Neuron (in vitro differentiated cells): ENCODE measurements around the gene FSTL3.
A peak's percentile ranks its signal among the peaks of the same experiment; 100 is the strongest.
"Not testable (repeated sequence)": the region's sequence is repeated elsewhere in the genome, so short reads cannot be mapped to it uniquely, and the experiment has no call there.

Experiments used
- H2AFZ ChIP-seq: one replicate; pipeline ENCODE4 v1.6.1; 2013; ENCODE audit warnings: low read depth, mild to moderate bottlenecking, inconsistent platforms, low read length, moderate library complexity
- H3K27me3 ChIP-seq: one replicate; pipeline ENCODE4 v1.6.1; 2013; ENCODE audit warnings: low read length; ENCODE audit not compliant: insufficient read depth
- H3K36me3 ChIP-seq: one replicate; pipeline ENCODE4 v1.6.1; 2013; ENCODE audit warnings: low read length; ENCODE audit not compliant: insufficient read depth
- H3K4me1 ChIP-seq: one replicate; pipeline ENCODE4 v1.6.1; 2013; ENCODE audit warnings: low read length; ENCODE audit not compliant: insufficient read depth
- H3K4me3 ChIP-seq: 2 replicates; pipeline ENCODE4 v1.5.1; 2013; ENCODE audit warnings: mild to moderate bottlenecking, low read length, moderate library complexity
- H3K9me3 ChIP-seq: one replicate; pipeline ENCODE4 v1.6.1; 2013; ENCODE audit warnings: low read length

FSTL3 gene

DNA sequence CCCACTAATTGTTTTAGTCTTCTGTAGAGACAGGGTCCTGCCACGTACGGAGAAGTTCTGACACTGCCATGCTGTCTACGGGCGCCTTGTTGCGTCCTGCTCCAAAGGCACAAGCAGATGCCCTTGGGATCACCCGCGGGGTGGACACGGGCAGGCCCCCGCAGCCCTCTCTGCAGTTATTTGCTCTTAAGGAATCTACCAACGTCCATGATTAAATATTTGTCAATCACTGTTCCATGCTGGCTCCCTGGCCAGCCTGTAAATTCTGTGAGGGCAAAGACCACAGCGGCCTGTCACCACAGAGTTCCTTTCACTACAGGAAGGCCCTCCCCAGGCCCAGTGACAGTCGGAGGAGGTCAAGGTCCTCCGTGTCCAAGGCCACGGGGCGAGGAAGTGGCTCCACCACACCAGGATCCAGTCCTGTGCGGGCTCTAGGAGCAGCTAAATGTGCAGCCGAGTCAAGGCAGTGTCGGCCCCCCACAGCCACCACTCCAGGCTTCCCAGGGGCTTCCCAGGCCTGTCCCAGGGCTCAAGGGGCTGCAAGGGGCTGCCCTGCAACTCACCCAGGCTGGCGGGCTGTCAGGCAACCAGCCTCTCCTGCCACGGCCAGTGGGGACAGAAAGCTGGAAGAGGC, 15.3 kb upstream of the FSTL3 start:
- Histone ChIP-seq H2AFZ (no peak overlapping the region), H3K27me3 (no peaks in the 10 kb centered on the region), H3K4me1 (peaks cover 34% of the 10 kb centered on the region), H3K4me3 (peak overlapping the region; percentile 77), H3K9me3 (no peaks in the 10 kb centered on the region), H3K36me3 (peaks cover 9% of the 10 kb centered on the region)

GRCh38 chr19:661427-662196, 14.6 kb upstream of the FSTL3 start:
- H2AFZ ChIP-seq: no peak overlapping the region
- peak overlapping the region; percentile 77 for H3K4me3 ChIP-seq
- peaks cover under 1% of the 10 kb centered on the region for H3K9me3 ChIP-seq
- no peaks in the 10 kb centered on the region for H3K27me3 ChIP-seq
- peaks cover 9% of the 10 kb centered on the region for H3K36me3 ChIP-seq
- peaks cover 34% of the 10 kb centered on the region for H3K4me1 ChIP-seq

DNA sequence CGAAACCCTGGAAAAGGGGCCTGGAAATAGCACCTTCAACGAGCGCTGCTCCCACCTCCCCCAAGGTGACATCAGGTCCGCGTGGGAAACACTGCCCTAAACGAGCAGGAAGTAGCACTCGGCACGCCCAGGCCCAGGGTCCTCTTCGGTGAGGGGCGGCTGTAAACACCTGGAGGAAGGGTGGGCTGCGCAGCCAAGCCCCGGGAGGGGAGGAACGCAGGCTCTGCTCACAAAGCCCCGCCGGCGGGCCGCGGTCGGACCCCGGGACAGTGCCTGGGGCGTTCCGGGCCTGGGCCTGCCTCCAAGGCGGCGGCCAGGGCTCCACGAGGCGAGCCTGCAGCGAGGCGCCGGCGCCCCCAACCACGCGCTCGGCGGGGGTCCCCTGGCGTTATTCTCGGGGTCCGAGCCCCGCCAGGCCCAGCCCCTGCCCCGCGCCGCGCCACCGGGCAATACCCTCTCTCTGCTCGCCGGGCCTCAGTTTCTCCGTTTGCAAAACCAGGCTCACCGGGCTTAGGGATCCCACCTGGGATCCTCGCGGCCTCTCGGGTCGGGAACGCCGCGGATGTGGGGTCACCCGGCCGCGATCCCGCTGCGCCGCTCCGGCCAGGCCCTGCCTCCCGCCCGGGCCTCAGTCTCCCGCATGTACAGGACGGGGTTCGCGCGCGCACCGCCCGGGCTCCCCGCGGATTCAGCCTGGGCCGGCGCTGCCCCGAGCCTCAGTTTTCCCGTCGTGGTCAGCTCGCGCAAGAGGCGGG, 13.8 kb upstream of the FSTL3 start:
- Histone ChIP-seq H3K27me3 (no peaks in the 10 kb centered on the region), H3K36me3 (peaks cover 4% of the 10 kb centered on the region), H3K9me3 (peaks cover 7% of the 10 kb centered on the region), H2AFZ (no peak overlapping the region), H3K4me1 (peaks cover 34% of the 10 kb centered on the region), H3K4me3 (peak overlapping the region; percentile 77)

GRCh38 chr19:662962-663681, 13.1 kb upstream of the FSTL3 start, which contains the start of gene RNF126:
TSS of gene RNF126 (minus strand) at chr19:663214. CDS start at chr19:663121, 93 bp downstream.
- peak within 1 kb of the TSS; percentile 77 for H3K4me3 ChIP-seq
- peak within 1 kb of the TSS; percentile 23 for H2AFZ ChIP-seq
- peaks cover 29% of the 10 kb centered on the region for H3K4me1 ChIP-seq
- H3K27me3 ChIP-seq: no peaks in the 10 kb centered on the region
- H3K9me3 ChIP-seq: peaks cover 10% of the 10 kb centered on the region
- H3K36me3 ChIP-seq: peaks cover 4% of the 10 kb centered on the region

- Histone ChIP-seq H3K4me3 (peak overlapping the region; percentile 41), H3K36me3 (peaks cover 2% of the 10 kb centered on the region), H3K27me3 (no peaks in the 10 kb centered on the region), H3K4me1 (peaks cover 24% of the 10 kb centered on the region), H2AFZ (peak overlapping the region; percentile 23), H3K9me3 (peaks cover 10% of the 10 kb centered on the region)
Measured at GRCh38 chr19:663682-664117, 12.5 kb upstream of the FSTL3 start.

DNA sequence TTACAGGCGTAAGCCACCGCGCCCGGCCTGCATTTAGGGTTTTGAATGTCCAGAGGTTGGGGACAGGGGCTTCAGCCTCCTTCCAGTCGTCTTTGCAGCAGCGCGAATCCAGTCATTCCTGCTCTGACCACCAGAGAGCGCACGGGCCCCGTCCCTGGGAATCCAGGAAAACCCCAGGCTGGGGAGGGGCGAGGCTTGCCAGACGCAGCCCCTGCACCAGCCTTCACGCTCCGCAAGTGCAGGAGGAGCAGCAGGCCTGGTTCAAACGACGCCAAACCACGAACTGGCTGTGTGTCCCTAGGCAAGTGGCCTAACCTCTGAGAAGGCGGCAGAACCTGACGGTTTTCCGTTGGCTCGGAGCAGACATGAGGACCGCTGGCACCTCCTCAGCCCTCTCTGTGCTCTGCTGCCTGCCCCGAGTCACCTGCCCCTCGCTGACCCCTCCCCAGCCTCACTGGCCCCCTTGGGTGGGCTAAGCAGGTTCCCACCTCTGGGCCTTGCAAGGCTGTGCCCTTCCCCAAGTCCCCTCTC, 11.2 kb upstream of the FSTL3 start:
- Histone ChIP-seq H3K9me3 (peaks cover 14% of the 10 kb centered on the region), H3K27me3 (no peaks in the 10 kb centered on the region), H3K4me3 (no peak overlapping the region), H2AFZ (no peak overlapping the region), H3K36me3 (no peaks in the 10 kb centered on the region), H3K4me1 (peaks cover 21% of the 10 kb centered on the region)

DNA sequence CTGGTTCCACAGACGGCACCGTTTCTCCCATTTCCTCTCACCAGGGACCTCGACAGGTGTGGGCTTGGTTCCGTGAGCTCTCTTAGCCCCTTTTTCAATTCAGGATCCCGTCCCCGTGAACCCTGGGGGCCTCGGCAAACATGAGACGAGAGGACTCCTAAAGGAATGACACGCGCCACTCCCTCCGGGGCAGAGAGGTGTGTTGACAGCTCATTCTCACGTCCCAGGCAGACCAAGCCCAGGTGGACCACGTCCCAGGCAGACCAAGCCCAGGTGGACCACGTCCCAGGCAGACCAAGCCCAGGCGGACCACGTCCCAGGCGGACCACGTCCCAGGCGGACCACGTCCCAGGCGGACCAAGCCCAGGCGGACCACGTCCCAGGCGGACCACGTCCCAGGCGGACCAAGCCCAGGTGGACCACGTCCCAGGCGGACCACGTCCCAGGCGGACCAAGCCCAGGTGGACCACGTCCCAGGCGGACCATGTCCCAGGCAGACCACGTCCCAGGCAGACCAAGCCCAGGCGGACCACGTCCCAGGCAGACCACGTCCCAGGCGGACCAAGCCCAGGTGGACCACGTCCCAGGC, 9.1 kb upstream of the FSTL3 start:
- H3K27me3 ChIP-seq, H3K36me3 ChIP-seq, H2AFZ ChIP-seq, H3K4me3 ChIP-seq, H3K4me1 ChIP-seq: not testable (repeated sequence)
- peaks cover 14% of the 10 kb centered on the region for H3K9me3 ChIP-seq

DNA sequence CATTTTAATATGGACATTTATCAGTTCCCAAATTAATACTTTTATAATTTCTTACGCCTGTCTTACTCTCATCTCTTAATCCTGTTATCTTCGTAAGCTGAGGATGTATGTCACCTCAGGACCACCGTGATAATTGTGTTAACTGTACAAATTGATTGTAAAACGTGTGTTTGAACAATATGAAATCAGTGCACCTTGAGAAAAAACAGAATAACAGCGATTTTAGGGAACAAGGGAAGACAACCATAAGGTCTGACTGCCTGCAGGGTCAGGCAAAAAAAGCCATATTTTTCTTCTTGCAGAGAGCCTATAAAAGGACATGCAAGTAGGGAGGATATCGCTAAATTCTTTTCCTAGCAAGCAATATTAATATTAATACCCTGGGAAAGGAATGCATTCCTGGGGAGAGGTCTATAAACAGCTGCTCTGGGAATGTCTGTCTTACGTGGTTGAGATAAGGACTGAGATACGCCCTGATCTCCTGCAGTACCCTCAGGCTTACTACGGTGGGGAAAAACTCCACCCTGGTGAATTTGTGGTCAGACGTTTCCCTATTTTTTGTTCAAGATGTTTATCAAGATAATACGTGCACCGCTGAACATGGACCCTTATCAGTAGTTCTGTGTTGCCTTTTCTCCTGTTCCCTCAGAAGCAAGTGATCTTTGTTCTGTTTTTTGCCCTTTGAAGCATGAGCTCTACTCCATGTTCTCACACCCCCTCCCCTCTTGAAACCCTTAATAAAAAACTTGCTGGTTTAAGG, 7.3 kb upstream of the FSTL3 start:
- not testable (repeated sequence) for H3K4me1 ChIP-seq, H3K4me3 ChIP-seq, H3K27me3 ChIP-seq, H3K36me3 ChIP-seq, H2AFZ ChIP-seq
- H3K9me3 ChIP-seq: peaks cover 14% of the 10 kb centered on the region

GRCh38 chr19:670609-671075, 5.5 kb upstream of the FSTL3 start:
- Histone ChIP-seq H3K27me3 (no peaks in the 10 kb centered on the region), H2AFZ (no peak overlapping the region), H3K4me3 (no peak overlapping the region), H3K36me3 (no peaks in the 10 kb centered on the region), H3K4me1 (peaks cover 15% of the 10 kb centered on the region), H3K9me3 (peaks cover 14% of the 10 kb centered on the region)

DNA sequence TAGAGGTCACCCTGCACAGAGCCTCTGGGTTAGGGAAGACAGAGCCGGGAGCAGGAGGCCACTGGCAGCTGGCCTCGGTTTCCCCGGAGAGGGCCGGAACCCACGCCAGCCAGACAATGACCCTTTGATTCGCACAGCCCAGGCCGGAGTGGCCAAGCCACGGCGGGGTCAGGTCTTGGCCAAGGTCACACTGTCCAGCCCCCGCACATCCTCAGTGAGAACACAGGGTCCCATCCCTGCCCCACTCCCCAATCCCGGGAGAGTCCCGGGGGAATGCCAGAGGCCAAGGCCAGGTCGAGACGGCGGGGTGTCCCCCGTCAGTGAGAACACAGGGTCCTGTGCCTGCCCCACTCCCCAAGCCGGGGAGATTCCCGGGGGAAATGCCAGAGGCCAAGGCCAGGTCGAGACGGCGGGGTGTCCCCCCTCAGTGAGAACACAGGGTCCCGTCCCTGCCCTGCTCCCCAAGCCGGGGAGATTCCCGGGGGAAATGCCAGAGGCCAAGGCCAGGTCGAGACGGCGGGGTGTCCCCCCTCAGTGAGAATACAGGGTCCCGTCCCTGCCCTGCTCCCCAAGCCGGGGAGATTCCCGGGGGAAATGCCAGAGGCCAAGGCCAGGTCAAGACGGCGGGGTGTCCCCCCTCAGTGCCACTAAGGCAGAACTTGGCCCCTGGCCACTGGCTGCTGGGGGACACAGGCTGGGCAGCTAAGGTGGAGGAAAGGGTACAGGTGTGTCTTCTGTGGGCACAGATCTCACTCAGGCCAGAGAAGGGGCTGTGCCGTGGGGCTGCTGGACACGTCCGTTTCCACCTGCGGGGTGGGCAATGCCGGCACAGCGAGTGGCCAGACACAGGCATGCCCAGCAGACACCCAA, 1.7 kb upstream of the FSTL3 start:
- no peaks in the 10 kb centered on the region for H3K36me3 ChIP-seq
- H3K4me1 ChIP-seq: peaks cover 22% of the 10 kb centered on the region
- H3K9me3 ChIP-seq: no peaks in the 10 kb centered on the region
- peaks cover 4% of the 10 kb centered on the region for H3K27me3 ChIP-seq
- no peak overlapping the region for H3K4me3 ChIP-seq
- no peak overlapping the region for H2AFZ ChIP-seq

DNA sequence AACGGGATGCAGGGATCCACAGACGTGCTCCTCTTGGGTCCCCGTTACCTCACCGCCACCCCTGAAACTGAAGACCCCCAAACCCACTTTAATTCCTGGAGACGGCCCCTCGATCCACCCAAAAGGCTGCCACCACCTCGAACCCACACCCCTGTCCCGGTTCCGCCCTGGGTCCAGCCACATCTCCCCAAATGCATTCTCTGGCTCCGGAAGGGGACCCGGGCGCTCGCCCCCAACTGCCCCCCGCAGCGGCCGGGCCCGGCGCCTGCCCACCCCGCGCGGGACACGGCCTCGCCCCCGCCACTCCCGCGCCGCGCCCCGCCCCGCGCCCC, 219 bp upstream of the FSTL3 start:
- Histone ChIP-seq H3K4me1 (peaks cover 22% of the 10 kb centered on the region), H3K4me3 (no peak overlapping the region), H3K36me3 (no peaks in the 10 kb centered on the region), H3K9me3 (no peaks in the 10 kb centered on the region), H2AFZ (no peak overlapping the region), H3K27me3 (peaks cover 4% of the 10 kb centered on the region)
